HL-60 (cell line): ENCODE data around the gene AGAP1.

Experiments
- DNase-seq, 2 experiments: peaks; one replicate each; pipeline ENCODE4 v3.0.0-alpha.2; 2010 to 2020; ENCODE audit warnings: low read depth in 1 of 2, low spot score in 1 of 2
- H3K27ac ChIP-seq: fragments of 250-450 bp; sonication (Bioruptor Pico); replicated peaks from 2 replicates; pipeline ENCODE4 v1.5.1; 2020; ENCODE audit warnings: mild to moderate bottlenecking, moderate library complexity
- H3K27me3 ChIP-seq: fragments of 250-450 bp; sonication (Bioruptor Pico); 2 replicates; pipeline ENCODE4 v1.5.1; 2021; ENCODE audit warnings: mild to moderate bottlenecking, moderate library complexity; ENCODE audit not compliant: insufficient read depth, poor library complexity, severe bottlenecking
- H3K4me3 ChIP-seq: replicated peaks from 2 replicates; pipeline ENCODE4 v1.5.1; 2011; ENCODE audit warnings: mild to moderate bottlenecking, control low read depth, low read length; ENCODE audit not compliant: insufficient read depth
- GABPA ChIP-seq: IDR thresholded peaks from 2 replicates; pipeline ENCODE4 v1.6.1; 2012; ENCODE audit warnings: low read depth
- POLR2AphosphoS5 ChIP-seq: IDR thresholded peaks from 2 replicates; pipeline ENCODE4 v1.6.1; 2012; ENCODE audit warnings: low read depth
- SPI1 ChIP-seq: IDR thresholded peaks from 2 replicates; pipeline ENCODE4 v1.6.1; 2012; ENCODE audit warnings: low read depth, mild to moderate bottlenecking, borderline replicate concordance
- TF ChIP-seq, protein P1 (sequence below): IDR thresholded peaks from 2 replicates; pipeline ENCODE4 v1.6.1; 2012; ENCODE audit warnings: low read depth; ENCODE audit not compliant: insufficient replicate concordance
- TF ChIP-seq, protein P2 (sequence below): IDR thresholded peaks from one replicate; pipeline ENCODE4 v1.5.1; 2011; ENCODE audit warnings: low read length, control low read depth, inconsistent platforms; ENCODE audit not compliant: insufficient read depth

AGAP1 gene

DNA sequence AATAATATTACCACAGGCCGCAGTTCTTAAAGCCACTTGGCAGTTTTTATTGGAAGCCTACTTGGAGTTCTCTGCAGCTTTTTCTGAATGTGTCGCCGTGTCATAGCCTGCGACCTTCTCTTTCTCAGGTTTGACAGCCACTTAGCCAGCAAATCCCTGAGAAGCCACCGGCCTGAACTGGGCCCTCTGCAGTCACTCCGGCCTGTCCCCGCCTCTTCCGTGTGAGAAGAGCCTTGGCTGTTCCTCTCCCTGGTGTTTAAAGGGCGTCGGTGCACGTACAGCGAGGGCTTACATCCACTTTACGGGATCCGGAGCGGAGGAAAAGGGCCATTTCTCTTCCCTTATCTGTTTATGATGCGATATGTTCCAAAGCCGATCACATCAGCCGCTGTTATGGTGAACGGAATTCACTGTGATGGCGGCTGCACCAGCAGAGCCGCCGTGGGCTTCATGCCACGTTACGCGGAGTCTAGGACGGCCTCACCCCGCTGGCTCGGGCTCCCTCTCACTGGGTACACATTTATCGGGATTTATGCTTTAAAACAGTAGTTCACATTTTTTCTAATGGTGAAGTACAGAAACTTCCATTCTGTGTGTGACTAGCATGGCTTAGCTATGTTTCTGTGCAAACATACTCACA, 607.6 kb downstream of the AGAP1 start:
- no peak for DNase-seq
- H3K27me3 ChIP-seq: no peaks in the 10 kb centered on the region
- TF ChIP-seq POLR2AphosphoS5 (no peak), GABPA (no peak), SPI1 (no peak)
- TF ChIP-seq, protein P1, sequence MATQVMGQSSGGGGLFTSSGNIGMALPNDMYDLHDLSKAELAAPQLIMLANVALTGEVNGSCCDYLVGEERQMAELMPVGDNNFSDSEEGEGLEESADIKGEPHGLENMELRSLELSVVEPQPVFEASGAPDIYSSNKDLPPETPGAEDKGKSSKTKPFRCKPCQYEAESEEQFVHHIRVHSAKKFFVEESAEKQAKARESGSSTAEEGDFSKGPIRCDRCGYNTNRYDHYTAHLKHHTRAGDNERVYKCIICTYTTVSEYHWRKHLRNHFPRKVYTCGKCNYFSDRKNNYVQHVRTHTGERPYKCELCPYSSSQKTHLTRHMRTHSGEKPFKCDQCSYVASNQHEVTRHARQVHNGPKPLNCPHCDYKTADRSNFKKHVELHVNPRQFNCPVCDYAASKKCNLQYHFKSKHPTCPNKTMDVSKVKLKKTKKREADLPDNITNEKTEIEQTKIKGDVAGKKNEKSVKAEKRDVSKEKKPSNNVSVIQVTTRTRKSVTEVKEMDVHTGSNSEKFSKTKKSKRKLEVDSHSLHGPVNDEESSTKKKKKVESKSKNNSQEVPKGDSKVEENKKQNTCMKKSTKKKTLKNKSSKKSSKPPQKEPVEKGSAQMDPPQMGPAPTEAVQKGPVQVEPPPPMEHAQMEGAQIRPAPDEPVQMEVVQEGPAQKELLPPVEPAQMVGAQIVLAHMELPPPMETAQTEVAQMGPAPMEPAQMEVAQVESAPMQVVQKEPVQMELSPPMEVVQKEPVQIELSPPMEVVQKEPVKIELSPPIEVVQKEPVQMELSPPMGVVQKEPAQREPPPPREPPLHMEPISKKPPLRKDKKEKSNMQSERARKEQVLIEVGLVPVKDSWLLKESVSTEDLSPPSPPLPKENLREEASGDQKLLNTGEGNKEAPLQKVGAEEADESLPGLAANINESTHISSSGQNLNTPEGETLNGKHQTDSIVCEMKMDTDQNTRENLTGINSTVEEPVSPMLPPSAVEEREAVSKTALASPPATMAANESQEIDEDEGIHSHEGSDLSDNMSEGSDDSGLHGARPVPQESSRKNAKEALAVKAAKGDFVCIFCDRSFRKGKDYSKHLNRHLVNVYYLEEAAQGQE: no peak
- TF ChIP-seq, protein P2, sequence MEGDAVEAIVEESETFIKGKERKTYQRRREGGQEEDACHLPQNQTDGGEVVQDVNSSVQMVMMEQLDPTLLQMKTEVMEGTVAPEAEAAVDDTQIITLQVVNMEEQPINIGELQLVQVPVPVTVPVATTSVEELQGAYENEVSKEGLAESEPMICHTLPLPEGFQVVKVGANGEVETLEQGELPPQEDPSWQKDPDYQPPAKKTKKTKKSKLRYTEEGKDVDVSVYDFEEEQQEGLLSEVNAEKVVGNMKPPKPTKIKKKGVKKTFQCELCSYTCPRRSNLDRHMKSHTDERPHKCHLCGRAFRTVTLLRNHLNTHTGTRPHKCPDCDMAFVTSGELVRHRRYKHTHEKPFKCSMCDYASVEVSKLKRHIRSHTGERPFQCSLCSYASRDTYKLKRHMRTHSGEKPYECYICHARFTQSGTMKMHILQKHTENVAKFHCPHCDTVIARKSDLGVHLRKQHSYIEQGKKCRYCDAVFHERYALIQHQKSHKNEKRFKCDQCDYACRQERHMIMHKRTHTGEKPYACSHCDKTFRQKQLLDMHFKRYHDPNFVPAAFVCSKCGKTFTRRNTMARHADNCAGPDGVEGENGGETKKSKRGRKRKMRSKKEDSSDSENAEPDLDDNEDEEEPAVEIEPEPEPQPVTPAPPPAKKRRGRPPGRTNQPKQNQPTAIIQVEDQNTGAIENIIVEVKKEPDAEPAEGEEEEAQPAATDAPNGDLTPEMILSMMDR: no peak
- no peak overlapping the region for H3K27ac ChIP-seq
- H3K4me3 ChIP-seq: no peak overlapping the region

DNA sequence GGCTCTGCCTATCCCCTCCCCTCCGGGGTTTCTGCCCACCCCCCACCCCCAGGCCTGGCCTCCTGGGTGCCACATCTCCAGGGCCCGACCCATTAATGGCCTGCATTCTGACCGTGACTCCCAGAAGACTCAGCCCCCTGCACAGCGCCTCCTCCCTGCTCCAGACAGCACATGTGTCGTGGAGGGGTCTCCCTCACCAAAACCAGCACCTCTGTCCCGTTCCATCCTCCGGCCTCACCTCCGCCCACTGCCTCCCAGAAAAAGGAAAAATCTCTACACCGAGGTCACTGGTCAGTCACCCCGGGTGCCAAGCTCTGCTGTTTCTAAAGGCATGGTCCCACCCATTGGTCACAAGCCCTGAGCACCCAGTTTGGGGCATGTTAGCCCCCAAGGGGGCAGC, 609.1 kb downstream of the AGAP1 start:
- Histone ChIP-seq H3K27ac (no peak overlapping the region), H3K27me3 (no peaks in the 10 kb centered on the region), H3K4me3 (no peak overlapping the region)
- no peak for DNase-seq
- TF ChIP-seq, protein P1: no peak
- TF ChIP-seq, protein P2: no peak
- TF ChIP-seq POLR2AphosphoS5: no peak
- no peak for TF ChIP-seq GABPA
- no peak for TF ChIP-seq SPI1

DNA sequence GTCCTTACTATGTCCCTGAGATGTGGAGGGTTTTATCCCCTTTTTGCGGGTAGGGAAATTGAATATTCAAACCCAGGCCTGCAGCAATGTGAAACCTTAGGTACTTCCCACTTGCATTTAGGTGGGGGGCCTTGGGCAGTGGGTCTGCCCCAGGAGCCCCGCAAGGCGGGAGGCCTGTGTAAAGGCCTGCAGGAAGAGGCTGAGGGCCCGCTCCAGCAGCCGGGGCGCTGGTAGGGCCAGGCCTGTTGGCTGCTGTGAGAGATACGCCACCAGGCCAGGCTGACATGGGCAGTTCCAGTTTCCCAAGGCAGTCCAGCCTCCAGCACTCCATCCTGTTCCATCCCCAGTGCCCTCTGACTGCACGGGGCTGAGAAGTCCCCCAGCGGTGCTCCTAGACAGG, 610.1 kb downstream of the AGAP1 start:
- H3K4me3 ChIP-seq: no peak overlapping the region
- H3K27ac ChIP-seq: no peak overlapping the region
- DNase-seq: no peak
- TF ChIP-seq, protein P1: no peak
- TF ChIP-seq SPI1: no peak
- no peak for TF ChIP-seq GABPA
- no peak for TF ChIP-seq POLR2AphosphoS5
- TF ChIP-seq, protein P2: no peak
- H3K27me3 ChIP-seq: no peaks in the 10 kb centered on the region
